ENCODE results near the gene TFF3. TPM values are rescaled to one million over a fixed set of nuclear protein-coding genes. Genes with fewer than 3 reads are reported as not detected.
"Not testable (repeated sequence)": the region's sequence is repeated elsewhere in the genome, so short reads cannot be mapped to it uniquely, and the experiment has no call there.

The TFF3 gene
- total RNA-seq, 1 donor: not detected

GRCh38 chr21:42295845-42296244 is 19.4 kb downstream of the TFF3 start:
- Histone ChIP-seq H3K79me2 (ENCODE audit: insufficient read depth, low read length) (no peaks in the 10 kb centered on the region), H3K4me1 (ENCODE audit: insufficient read depth, low read length) (no peaks in the 10 kb centered on the region), H3K9me3 (ENCODE audit: low read depth, low read length) (no peaks in the 10 kb centered on the region), H3K27ac (ENCODE audit: low read depth, low read length) (no peak overlapping the region), H3K27me3 (ENCODE audit: insufficient read depth, low read length) (no peaks in the 10 kb centered on the region), H3K4me2 (ENCODE audit: insufficient read depth, low read length) (no peak overlapping the region), H3K36me3 (ENCODE audit: insufficient read depth, low read length) (no peaks in the 10 kb centered on the region), H2AFZ (ENCODE audit: low read length) (no peak overlapping the region), H4K20me1 (ENCODE audit: insufficient read depth, low read length) (no peaks in the 10 kb centered on the region), H3K4me3 (ENCODE audit: insufficient read depth, low read length) (no peak overlapping the region)
- no peak for DNase-seq (ENCODE audit: insufficient read length, low spot score, missing footprints)
- no peak for TF ChIP-seq CTCF (IDR thresholded peaks at IDR 0.05; ENCODE audit: extremely low read depth, low read depth, low read length)

- no peak for TF ChIP-seq CTCF (IDR thresholded peaks at IDR 0.05; ENCODE audit: extremely low read depth, low read depth, low read length)
- Histone ChIP-seq H3K27me3 (ENCODE audit: insufficient read depth, low read length) (no peaks in the 10 kb centered on the region), H2AFZ (ENCODE audit: low read length) (no peak overlapping the region), H3K27ac (ENCODE audit: low read depth, low read length) (no peak overlapping the region), H3K4me1 (ENCODE audit: insufficient read depth, low read length) (no peaks in the 10 kb centered on the region), H3K4me3 (ENCODE audit: insufficient read depth, low read length) (no peak overlapping the region), H3K36me3 (ENCODE audit: insufficient read depth, low read length) (no peaks in the 10 kb centered on the region), H3K9me3 (ENCODE audit: low read depth, low read length) (no peaks in the 10 kb centered on the region), H3K4me2 (ENCODE audit: insufficient read depth, low read length) (no peak overlapping the region), H4K20me1 (ENCODE audit: insufficient read depth, low read length) (no peaks in the 10 kb centered on the region), H3K79me2 (ENCODE audit: insufficient read depth, low read length) (no peaks in the 10 kb centered on the region)
- DNase-seq (ENCODE audit: insufficient read length, low spot score, missing footprints): no peak
Measured at GRCh38 chr21:42294273-42294880, 20.8 kb downstream of the TFF3 start.

- Histone ChIP-seq H3K27me3 (ENCODE audit: insufficient read depth, low read length) (no peaks in the 10 kb centered on the region), H3K4me3 (ENCODE audit: insufficient read depth, low read length) (no peak overlapping the region), H3K9me3 (ENCODE audit: low read depth, low read length) (peaks cover 2% of the 10 kb centered on the region), H3K4me1 (ENCODE audit: insufficient read depth, low read length) (no peaks in the 10 kb centered on the region), H3K79me2 (ENCODE audit: insufficient read depth, low read length) (no peaks in the 10 kb centered on the region), H4K20me1 (ENCODE audit: insufficient read depth, low read length) (no peaks in the 10 kb centered on the region), H3K4me2 (ENCODE audit: insufficient read depth, low read length) (no peak overlapping the region), H2AFZ (ENCODE audit: low read length) (no peak overlapping the region), H3K27ac (ENCODE audit: low read depth, low read length) (no peak overlapping the region), H3K36me3 (ENCODE audit: insufficient read depth, low read length) (no peaks in the 10 kb centered on the region)
- DNase-seq (ENCODE audit: insufficient read length, low spot score, missing footprints): no peak
- no peak for TF ChIP-seq CTCF (IDR thresholded peaks at IDR 0.05; ENCODE audit: extremely low read depth, low read depth, low read length)
Measured at GRCh38 chr21:42293649-42294272, 21.4 kb downstream of the TFF3 start.

- not testable (repeated sequence) for H3K4me1 ChIP-seq (ENCODE audit: insufficient read depth, low read length); DNase-seq (ENCODE audit: insufficient read length, low spot score, missing footprints); H2AFZ ChIP-seq (ENCODE audit: low read length); H3K79me2 ChIP-seq (ENCODE audit: insufficient read depth, low read length); H3K27ac ChIP-seq (ENCODE audit: low read depth, low read length); H3K4me2 ChIP-seq (ENCODE audit: insufficient read depth, low read length); H3K4me3 ChIP-seq (ENCODE audit: insufficient read depth, low read length); H3K27me3 ChIP-seq (ENCODE audit: insufficient read depth, low read length); H3K9me3 ChIP-seq (ENCODE audit: low read depth, low read length); H4K20me1 ChIP-seq (ENCODE audit: insufficient read depth, low read length); H3K36me3 ChIP-seq (ENCODE audit: insufficient read depth, low read length)
Measured at GRCh38 chr21:42292563-42293142, 22.6 kb downstream of the TFF3 start.
